Fibroblast of peridontal ligament (primary cell): ENCODE measurements around the gene MTREX.

Source experiments
- DNase-seq: peaks from one replicate; pipeline ENCODE4 v3.0.0-alpha.2; 2010; ENCODE audit errors: extremely low read depth

The MTREX gene

DNA sequence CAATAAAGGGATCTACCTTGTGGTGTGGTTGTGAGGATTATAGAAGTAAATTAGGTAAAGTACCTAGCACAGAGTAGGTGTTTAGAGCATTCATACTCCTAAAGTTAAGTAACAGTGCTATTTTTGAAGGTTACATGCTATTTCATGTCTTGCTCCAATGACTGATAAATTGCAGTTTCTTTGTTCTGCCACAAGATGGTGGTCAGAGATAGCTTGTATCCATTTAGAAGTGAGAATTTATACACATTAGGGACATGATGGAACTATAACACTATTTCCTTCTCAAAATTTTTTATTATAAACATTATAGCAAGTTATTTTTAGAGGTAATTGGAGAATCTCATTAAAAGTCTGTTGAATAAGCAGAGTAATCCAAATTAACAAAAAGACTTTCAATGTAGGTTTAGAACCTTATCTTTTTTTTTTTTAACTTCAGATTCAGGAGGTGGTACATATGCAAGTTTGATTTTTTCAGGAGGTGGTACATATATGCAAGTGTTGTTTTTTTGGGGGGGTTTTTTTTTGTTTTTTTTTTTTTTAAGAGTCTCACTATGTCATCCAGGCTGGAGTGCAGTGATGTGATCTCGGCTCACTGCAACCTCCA, 17.1 kb downstream of the MTREX start:
- peak; percentile 74 for DNase-seq

DNA sequence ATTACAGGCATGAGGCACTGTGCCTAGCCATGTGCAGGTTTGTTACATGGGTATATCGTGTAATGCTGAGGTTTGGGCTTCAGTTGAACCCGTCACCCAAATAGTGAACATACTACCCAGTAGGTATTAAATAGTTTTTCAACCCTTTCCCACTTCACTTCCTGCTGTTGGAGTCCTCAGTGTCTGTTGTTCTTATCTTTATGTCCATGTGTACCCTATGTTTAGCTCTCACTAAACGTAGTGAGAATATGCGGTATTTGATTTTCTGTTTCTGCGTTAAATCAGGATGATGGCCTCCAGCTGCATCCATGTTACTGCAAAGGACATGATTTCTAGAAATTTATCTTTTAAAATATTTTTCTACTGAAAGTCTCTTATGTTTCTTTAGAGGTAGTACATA, 17.8 kb downstream of the MTREX start:
- DNase-seq, result no peak

DNA sequence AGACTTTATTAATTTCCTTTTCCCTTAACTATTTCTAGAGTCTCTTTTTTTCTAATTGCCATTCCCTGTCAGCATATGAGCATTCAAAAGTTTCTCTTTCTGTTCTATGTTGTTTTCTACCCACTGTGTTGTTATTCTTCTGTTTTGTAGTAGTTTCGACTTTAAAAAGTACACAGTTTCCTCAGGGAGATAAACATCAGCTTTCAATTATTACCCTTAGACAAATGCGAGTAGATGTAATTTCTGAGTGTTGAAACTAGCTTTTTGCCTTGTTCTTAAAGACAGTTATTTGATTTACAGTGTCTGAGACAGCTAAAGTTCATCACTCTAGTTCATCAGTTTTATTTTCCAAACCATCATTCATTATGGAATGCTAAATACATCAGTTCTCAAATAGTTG, 19.5 kb downstream of the MTREX start:
- DNase-seq, result no peak

DNA sequence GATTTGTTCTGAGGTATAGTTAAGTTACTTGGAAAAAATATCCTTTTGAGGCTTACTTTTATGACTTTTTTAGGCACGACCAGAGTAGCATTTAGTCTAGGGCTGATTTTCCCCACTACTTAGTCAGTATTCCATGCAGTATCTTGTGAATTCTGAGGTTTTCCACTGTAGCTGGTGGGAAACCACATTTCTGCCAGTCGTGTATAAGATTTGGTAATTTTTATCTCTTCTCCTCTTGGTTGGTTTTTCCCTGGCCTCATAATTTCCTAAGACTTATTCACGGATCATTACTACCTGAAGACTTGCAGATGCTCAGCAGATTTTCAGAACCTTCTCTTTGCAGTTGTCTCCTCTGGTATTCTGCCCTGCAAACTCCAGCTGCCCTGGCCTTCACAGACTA, 23.5 kb downstream of the MTREX start:
- DNase-seq, result no peak

DNA sequence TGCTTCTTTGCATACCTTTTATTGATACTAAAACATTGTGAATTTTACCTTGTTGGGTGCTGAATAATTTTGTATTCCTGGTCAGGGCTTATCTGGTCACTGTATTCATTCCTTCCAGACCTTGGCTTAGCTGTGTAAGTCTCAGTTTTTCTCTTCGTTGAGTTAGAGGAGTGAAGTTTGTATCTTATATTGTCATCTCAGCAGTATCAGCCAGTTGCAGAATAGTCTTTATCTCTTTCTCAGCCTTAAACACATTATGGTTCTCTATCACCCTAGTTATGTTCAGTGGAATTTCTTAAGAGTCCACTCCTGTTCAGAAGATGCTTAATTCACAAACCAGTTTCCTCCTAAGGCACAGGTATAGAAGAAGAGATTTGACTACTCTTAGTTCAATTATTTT, 25.2 kb downstream of the MTREX start:
- no peak for DNase-seq

DNA sequence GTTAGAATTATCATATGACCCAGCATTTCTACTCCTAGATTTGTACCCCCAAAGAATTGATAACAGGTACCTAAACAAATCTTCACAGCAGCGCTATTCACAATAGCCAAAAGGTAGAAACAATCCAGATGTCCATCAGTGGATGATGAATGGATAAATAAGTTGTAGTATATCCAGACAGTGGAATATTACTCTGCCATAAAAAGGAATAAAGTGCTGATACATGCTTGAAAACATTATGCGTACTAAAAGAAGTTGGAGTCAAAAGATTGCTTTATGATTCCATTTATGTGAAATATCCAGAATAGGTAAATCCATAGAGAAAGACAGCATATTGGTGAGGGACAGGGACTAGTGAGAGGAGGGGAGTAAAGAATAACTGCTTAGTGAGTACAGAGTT, 26.0 kb downstream of the MTREX start:
- no peak for DNase-seq

DNA sequence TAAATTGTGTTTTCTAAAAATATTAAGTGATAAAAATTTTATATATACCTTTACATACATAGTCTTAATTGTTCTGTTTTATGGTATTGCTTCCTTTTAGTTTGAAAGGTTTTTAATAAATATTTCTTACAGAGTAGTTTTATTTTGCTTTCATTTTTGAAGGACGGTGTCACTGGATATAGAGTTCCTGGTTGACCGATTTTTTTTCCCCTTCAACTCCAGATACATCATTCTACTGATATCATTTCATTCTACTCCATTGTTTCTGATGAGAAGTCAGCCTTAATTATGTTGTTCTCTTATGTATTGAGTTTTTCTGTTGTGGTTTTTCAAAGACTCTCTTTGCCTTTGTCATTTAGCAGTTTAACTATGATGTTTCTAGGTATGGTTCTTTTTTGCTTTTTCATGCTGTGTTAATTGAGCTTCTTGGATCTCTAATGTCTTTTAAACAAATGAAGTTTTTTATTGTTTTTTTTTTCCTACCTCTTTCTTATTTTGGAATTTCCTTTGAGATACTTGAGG, 30.4 kb downstream of the MTREX start:
- DNase-seq, result peak; percentile 19

DNA sequence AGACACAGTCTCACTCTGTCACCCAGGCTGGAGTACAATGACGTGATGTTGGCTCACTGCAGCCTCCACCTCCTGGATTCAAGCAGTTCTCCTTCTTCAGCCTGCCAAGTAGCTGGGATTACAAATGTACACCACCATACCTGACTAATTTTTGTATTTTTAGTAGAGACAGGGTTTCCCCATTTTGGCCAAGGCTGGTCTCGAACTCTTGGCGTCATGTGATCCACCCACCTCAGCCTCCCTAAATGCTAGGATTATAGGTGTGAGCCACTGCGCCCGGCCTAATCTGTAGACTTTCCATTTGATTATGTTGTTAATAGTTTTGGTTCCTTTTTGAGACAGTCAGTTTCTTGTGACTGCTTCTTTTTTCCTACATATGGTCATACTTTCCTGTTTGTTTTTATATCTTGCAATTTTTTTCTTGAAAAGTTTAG, 31.0 kb downstream of the MTREX start:
- no peak for DNase-seq

DNA sequence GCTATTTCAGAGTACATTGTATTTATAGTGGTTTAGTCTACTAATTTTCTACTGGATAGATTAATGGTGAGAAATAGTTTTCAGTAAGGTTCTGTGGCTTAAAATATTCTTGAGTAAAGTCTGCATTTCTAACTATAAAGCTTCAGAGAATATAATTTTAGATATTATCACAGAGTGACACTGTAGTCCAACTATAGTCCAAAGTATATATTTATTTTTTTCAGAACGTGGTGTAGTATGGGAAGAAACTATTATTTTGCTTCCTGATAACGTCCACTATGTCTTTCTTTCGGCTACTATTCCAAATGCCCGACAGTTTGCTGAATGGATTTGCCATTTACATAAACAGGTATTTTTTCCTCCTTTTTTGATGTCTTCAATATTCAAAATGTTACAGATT, 35.3 kb downstream of the MTREX start:
- no peak for DNase-seq

DNA sequence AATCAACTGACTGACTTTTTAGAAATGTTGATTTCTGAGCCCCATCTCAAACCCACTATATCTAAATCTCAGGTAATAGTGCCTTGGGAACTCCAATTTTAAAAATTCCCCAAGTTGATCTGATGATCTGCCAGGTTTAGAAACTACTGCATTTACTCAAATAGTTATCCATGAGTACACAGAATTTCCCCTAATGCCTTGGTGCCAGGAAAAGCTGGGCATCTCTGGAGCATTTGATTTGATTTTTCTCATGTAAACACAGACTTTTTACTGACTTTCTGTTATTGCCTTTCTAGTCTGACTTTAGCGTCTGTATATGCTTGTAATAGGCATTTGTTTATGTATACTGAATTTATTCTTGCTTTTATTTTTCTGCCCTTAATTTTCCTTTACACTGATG, 35.8 kb downstream of the MTREX start:
- peak; percentile 18 for DNase-seq

DNA sequence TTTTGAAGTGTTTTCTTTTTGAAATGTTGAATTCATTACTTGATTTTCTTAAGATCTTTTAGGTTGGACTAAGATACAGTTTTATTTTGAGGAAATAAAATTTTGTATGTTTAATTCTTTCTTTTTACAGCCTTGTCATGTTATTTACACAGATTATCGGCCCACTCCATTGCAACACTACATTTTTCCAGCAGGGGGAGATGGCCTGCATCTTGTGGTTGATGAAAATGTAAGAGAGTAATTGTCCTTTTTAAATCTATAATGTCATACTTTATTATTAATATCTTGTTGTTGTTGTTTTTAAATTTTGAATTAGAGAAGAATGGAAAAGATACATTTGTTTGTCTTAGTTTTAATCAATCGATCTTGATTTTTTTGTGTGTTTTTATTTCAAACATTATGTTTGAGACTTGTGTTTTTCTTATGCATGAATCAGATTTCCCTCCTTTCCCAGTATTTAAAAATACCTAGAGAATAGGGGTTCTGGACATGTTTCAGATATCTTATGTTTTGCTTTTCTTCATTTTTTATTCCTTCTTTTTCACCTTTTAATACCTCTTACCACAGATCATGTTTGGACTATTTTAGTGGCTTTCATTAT, 36.7 kb downstream of the MTREX start:
- peak; percentile 86 for DNase-seq

DNA sequence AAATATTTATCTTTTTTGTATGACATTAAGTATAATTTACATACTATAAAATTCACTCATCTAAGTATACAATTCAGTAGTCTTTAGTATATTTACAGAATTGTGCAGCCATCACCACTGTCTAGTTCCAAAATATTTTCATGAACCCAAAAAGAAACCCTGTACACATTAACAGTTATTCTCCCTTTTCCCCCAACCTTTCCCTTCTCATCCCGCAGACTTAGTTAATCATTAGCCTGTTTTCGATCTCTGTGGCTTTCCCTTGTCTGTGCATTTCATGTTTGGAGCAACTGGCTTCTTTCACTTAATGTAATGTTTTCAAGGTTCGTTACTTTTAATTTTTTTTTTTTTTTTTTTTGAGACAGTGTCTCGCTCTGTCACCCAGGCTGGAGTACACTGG, 37.5 kb downstream of the MTREX start:
- no peak for DNase-seq

DNA sequence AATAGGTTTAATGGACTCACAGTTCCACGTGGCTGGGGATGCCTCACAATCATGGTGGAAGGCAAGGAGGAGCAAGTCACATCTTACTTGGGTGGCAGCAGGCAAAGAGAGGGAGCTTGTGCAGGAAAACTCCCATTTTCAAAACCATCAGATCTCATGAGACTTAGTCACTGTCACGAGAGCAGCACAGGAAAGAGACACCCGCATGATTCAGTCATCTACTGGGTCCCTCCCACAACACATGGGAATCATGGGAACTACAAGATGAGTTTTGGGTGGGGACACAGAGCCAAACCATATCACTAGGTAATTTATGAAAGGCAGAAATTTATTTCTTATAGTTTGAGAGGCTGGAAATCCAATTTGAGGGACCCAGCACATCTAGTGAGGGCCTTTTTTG, 40.0 kb downstream of the MTREX start:
- no peak for DNase-seq

DNA sequence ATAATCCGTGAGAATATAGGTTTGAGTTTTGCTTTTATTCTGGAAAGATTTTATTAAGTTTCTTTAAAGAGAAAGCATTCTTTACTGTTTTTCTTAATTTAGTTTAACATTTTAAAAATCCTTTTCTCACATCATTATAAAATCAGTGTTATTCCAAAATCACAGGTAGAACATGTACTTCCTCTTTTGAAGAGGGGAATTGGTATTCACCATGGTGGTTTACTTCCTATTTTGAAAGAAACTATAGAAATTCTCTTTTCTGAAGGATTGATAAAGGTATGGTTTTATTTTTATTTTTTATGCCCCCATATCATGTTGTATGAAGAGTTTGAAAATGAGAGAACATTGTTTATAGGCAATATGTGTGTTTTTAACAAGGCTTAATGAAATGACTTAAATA, 43.0 kb downstream of the MTREX start:
- DNase-seq, result no peak

DNA sequence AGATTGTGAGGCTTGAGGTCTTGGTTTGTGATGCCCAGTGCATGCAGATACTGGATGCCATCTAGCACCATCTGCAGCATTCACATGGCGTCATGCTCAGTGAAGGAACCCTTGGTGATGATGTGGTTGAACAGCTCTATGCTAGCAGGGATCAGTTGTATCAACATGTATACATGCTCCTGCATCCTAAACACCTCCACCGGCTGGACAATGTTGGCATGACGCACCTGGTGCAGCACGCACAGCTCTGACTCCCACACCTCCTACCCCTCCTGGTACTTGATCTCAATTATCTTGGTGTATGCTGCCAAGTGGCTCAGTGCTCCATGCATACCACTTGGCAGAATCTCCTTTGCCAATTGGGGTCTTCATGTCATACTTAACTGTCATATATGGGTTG, 49.1 kb downstream of the MTREX start:
- DNase-seq, result no peak

DNA sequence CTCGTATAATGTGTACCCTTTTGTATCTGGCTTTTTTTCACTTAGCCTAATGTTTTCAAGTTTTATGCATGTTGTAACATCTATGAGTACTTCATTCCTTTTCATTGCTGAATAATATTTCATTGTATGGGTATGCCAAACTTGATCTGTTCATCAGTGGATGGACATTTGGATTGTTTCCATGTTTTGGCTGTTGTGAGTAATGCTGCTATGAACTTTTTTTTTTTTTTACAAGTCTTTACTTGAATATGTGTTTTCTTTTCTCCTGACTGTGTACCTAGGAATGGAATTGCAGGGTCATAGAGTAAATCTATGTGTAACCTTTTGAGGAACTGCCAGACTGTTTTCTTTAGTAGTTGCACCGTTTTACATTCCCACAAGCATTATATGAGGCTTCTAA, 52.4 kb downstream of the MTREX start:
- DNase-seq, result peak; percentile 6

DNA sequence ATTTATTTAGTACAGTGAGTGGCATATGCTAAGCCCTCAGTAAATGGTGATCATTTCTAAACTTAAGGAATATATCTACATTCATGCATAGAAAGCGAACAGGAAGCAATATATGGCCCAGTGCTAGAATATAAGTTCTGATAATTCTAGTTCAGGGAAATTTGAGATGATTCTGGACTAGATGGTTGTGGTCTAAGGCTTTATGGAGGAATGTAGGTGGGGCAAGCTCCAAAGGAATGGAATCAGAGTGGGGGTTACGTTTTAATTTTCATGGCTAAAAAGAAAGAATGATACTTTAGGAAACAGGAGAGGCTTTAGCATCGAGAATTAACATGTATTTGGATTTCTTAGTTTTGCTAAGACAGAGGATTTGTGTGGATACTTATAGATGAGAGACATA, 56.1 kb downstream of the MTREX start:
- peak; percentile 62 for DNase-seq

DNA sequence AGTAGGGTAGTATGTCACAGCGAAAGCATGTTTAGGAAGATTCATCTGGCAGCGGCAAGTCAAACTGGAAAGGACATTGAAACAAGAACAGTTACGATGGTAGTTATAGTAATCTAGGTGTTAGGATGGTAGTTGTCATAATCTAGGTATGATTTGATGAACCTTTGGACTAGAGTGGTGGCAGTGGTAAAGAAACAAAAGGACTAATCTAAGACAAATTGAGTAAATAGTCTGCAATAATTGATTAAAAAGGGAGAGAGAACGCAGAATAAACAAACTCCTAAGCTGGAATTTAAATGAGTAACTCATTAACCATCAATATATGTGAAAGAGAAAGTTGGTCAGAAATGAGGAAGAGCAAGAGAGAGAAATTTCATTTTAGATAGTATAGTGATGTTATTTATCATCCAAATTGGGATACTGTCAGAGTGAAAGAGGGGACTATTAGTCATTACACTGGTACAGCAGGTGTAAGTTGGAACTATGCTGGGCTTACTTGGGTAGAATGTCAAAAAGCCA, 56.8 kb downstream of the MTREX start:
- DNase-seq, result no peak

DNA sequence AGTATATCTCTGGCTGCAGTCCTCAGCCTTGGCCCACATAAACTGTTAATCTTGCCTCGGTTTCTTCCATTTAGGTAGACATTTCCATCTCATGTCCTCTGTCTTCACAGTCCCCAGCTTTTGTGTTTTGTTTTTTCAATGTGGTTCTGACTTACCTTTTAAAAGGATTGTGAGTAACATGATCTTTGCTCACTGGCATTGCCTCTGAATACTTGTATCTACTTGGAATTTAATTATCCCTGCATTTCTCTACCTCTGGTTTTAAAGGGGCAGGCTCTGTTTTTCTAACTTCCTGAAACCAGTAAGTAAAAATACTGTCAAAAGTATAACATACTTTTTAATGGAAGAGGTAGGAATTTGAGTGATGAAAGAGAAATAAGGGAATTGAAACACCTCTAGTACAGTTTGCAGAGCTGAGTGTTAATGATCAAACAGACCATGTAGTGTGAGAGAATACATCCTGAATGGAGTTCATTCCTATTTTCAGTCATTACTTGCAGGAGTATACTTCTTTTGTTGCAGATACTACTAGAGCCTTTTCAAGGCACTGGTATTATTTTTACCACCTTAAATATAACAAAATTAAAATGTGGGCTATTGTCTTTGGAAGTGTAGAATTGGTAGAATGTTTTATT, 62.6 kb downstream of the MTREX start:
- no peak for DNase-seq

DNA sequence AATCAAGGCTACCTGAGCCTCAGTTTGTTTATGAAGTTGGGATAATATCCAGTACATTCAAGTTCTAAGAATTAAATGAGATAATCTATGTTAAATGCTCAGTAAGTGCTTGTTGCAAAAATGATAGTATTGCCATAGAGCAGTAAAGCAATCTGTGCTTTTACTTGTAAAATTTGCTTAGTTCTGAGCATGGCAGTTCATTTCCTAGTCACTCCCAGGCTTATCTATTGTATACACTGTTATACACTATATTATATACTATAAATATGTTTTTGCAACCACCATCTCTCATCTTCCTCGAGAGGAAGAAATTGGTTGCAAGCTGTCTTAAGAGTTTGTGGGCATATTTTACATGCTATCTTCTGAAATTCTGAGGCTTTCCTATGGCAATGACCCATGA, 63.4 kb downstream of the MTREX start:
- DNase-seq, result no peak

DNA sequence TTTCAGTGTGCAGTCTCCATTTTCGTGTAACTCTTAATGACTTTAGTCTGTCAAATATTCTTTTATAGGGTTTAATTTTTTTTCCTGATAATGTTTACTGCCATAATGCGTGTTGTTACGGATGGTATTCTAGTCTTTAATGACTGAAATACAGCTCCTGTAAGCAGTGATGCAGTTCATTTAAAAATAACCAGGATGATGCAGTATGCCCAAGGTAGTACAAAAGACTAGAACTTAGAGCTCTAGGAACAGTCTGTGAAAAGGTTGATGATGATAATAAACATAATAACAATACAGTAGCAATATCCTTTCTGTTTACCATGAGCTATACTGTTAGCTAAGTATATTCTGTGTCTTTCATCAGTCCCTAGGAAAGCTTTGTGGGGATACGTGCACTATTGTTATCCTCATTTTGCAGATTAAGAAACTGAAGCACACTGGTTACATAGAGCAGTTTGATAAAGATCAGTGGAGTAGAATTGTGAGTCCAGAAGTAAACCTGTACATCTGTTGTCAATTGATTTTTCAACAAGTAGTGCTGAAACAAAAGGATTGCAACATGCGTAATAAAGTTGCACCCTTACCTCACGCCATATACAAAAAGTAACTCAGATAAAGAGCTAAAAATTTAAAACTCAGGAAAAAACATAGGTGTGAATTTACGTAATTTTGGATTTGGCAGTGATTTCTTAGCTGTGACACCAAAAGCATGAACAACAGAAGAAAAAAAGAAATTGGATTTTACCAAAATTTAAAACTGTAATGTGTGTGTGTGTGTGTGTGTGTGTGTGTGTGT, 64.5 kb downstream of the MTREX start:
- DNase-seq, result no peak

DNA sequence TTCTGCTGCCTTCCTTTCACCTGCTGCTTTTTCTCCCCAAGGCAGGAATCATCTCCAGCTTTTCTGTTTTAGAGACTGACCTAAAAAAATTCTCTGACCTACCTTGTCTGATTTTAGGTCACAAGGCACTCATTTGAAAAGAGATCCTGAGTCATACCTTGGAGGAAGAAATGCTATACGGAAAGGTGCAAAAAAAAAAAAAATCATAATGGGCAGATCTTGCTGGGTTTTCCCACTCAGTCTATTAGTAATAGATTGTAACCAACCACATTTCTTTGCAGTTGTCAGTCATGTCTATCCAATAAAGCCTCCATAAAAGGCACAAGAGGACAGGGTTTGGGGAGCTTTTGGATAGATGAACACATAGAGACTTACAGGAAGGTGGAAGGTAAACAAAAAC, 70.0 kb downstream of the MTREX start:
- DNase-seq, result no peak
